Trophoblast cell (in vitro differentiated cells and primary cell): ENCODE measurements around the gene DCC.

ENCODE experiments used
- DNase-seq, 2 donors: peaks; one replicate each; pipeline ENCODE4 v3.0.0-alpha.2; 2016
- H2AFZ ChIP-seq: 2 replicates; pipeline ENCODE4 v1.6.1; 2013; ENCODE audit warnings: low read length, moderate library complexity, mild to moderate bottlenecking; ENCODE audit not compliant: insufficient read depth, poor library complexity
- H2AK5ac ChIP-seq: 2 replicates; pipeline ENCODE4 v1.6.1; 2013; ENCODE audit warnings: mild to moderate bottlenecking, low read length
- H2BK120ac ChIP-seq: 2 replicates; pipeline ENCODE4 v1.6.1; 2013; ENCODE audit warnings: low read length, mild to moderate bottlenecking, moderate library complexity; ENCODE audit not compliant: insufficient read depth, poor library complexity
- H2BK12ac ChIP-seq: 2 replicates; pipeline ENCODE4 v1.6.1; 2013; ENCODE audit warnings: mild to moderate bottlenecking, low read length, moderate library complexity
- H2BK5ac ChIP-seq: 2 replicates; pipeline ENCODE4 v1.6.1; 2013; ENCODE audit warnings: low read length, low read depth, moderate library complexity, mild to moderate bottlenecking; ENCODE audit not compliant: poor library complexity
- H3K14ac ChIP-seq: 2 replicates; pipeline ENCODE4 v1.6.1; 2013; ENCODE audit warnings: mild to moderate bottlenecking, low read length
- H3K18ac ChIP-seq: 2 replicates; pipeline ENCODE4 v1.6.1; 2013; ENCODE audit warnings: mild to moderate bottlenecking, low read length
- H3K23ac ChIP-seq: 2 replicates; pipeline ENCODE4 v1.6.1; 2013; ENCODE audit warnings: low read length
- H3K27ac ChIP-seq: 2 replicates; pipeline ENCODE4 v1.5.1; 2013; ENCODE audit warnings: low read depth, mild to moderate bottlenecking, inconsistent platforms, low read length, moderate library complexity
- H3K27me3 ChIP-seq: 2 replicates; pipeline ENCODE4 v1.6.1; 2013; ENCODE audit warnings: inconsistent platforms, mild to moderate bottlenecking, low read length, moderate library complexity; ENCODE audit not compliant: insufficient read depth
- H3K36me3 ChIP-seq, 2 experiments: 1 replicate in 1 of 2; 2 replicates in 1 of 2; pipeline ENCODE4 v1.6.1; 2013; ENCODE audit warnings: low read length in 2 of 2, mild to moderate bottlenecking in 2 of 2, moderate library complexity in 1 of 2; ENCODE audit not compliant: insufficient read depth in 2 of 2, control insufficient read depth in 1 of 2
- H3K4ac ChIP-seq: 2 replicates; pipeline ENCODE4 v1.6.1; 2013; ENCODE audit warnings: low read depth, mild to moderate bottlenecking, low read length, moderate library complexity
- H3K4me1 ChIP-seq, 2 experiments: 1 replicate in 1 of 2; 2 replicates in 1 of 2; pipeline ENCODE4 v1.6.1; 2013; ENCODE audit warnings: low read length in 2 of 2, mild to moderate bottlenecking in 2 of 2, moderate library complexity in 1 of 2; ENCODE audit not compliant: insufficient read depth in 2 of 2, control insufficient read depth in 1 of 2
- H3K4me2 ChIP-seq: 2 replicates; pipeline ENCODE4 v1.6.1; 2013; ENCODE audit warnings: inconsistent platforms, mild to moderate bottlenecking, low read length, moderate library complexity
- H3K4me3 ChIP-seq: 2 replicates; pipeline ENCODE4 v1.5.1; 2013; ENCODE audit warnings: mild to moderate bottlenecking, low read depth, low read length, inconsistent platforms
- H3K79me1 ChIP-seq: one replicate; pipeline ENCODE4 v1.6.1; 2013; ENCODE audit warnings: low read length
- H3K79me2 ChIP-seq: 2 replicates; pipeline ENCODE4 v1.6.1; 2013; ENCODE audit warnings: low read length, mild to moderate bottlenecking; ENCODE audit not compliant: control insufficient read depth, insufficient read depth, poor library complexity
- H3K9ac ChIP-seq: 2 replicates; pipeline ENCODE4 v1.6.1; 2013; ENCODE audit warnings: mild to moderate bottlenecking, low read length
- H3K9me3 ChIP-seq: 2 replicates; pipeline ENCODE4 v1.6.1; 2013; ENCODE audit warnings: low read depth, mild to moderate bottlenecking, control low read depth, inconsistent platforms, low read length; ENCODE audit not compliant: insufficient read depth
- H4K12ac ChIP-seq: 2 replicates; pipeline ENCODE4 v1.6.1; 2013; ENCODE audit warnings: low read depth, mild to moderate bottlenecking, low read length, moderate library complexity
- H4K8ac ChIP-seq: 2 replicates; pipeline ENCODE4 v1.6.1; 2013; ENCODE audit warnings: low read depth, mild to moderate bottlenecking, low read length, moderate library complexity
- H4K91ac ChIP-seq: one replicate; pipeline ENCODE4 v1.6.1; 2013; ENCODE audit warnings: low read depth, mild to moderate bottlenecking, low read length, moderate library complexity
- WGBS: extraction: QIAGEN DNeasy Blood & Tissue Kit; methylation state at CpG from one replicate; pipeline ENCODE4 v1.1.7; 2013; ENCODE audit warnings: missing lambda C conversion rate; ENCODE audit not compliant: insufficient read length, insufficient coverage; ENCODE audit errors: extremely low coverage; 5-methylcytosine and 5-hydroxymethylcytosine counted together

The DCC gene

DNA sequence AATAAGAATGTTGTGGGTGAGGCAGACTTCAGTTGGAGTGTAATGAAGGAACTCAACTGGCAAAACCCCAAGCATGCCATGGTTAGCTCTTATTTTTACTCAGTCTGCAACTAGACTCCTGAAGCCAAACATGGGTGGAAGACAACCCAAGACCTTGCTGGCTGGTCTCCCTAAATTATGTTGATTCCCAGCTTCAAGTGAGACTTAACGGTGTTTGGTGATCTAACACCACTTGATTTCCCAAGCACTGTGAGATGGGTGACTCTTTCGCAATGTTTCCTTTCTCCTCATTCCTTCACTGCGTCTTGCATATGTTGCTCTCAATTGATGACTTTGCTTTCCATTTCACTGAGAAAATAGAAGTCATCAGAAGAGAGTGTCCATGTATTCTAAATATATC lies 693.1 kb downstream of the DCC start:
- DNase-seq: no peak
- no peaks in the 10 kb centered on the region for H3K9me3 ChIP-seq

DNA sequence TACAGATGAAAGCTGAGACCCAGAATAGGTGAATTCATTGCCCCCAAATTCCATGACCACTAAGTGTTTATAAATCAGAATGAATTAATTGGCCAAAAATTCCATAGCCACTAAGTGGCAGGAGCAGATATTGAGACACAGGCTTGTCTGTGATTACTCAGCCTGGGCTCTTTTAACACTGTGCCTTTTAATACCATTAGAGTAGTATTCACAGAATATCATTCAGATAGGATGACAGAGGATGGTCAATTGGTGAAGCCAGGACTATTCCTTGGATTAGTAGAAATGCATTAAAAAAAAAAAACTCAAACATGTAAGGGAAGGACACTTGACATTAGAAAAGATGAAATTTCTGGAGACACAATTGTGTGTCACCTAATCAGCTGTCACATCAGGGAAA lies 698.6 kb downstream of the DCC start:
- Histone ChIP-seq H3K4me1 (no peaks in the 10 kb centered on the region), H2BK120ac (no peak overlapping the region), H2AK5ac (no peak overlapping the region), H3K27me3 (no peaks in the 10 kb centered on the region), H3K9ac (no peak overlapping the region), H3K14ac (no peak overlapping the region), H2BK5ac (no peak overlapping the region), H3K9me3 (no peaks in the 10 kb centered on the region), H2BK12ac (no peak overlapping the region), H3K23ac (no peak overlapping the region), H3K4me3 (no peak overlapping the region), H2AFZ (no peak overlapping the region), H3K27ac (no peak overlapping the region), H3K4ac (no peak overlapping the region), H4K12ac (no peak overlapping the region), H3K36me3 (no peaks in the 10 kb centered on the region), H3K4me2 (no peak overlapping the region), H3K18ac (no peak overlapping the region), H4K91ac (no peak overlapping the region), H4K8ac (no peak overlapping the region), H3K79me1 (no peaks in the 10 kb centered on the region), H3K79me2 (no peaks in the 10 kb centered on the region)
- no peak for DNase-seq

More for the DNA sequence above, 693.1 kb downstream of the DCC start:
- no peak overlapping the region for H3K18ac ChIP-seq
- H3K27me3 ChIP-seq: no peaks in the 10 kb centered on the region
- H3K9ac ChIP-seq: no peak overlapping the region
- no peak overlapping the region for H2BK12ac ChIP-seq
- H2AK5ac ChIP-seq: no peak overlapping the region
- H4K91ac ChIP-seq: no peak overlapping the region
- H3K4me1 ChIP-seq: no peaks in the 10 kb centered on the region
- H3K4ac ChIP-seq: no peak overlapping the region
- H3K14ac ChIP-seq: no peak overlapping the region
- H4K8ac ChIP-seq: no peak overlapping the region
- no peak overlapping the region for H3K4me2 ChIP-seq
- no peak overlapping the region for H2BK5ac ChIP-seq
- H3K36me3 ChIP-seq: no peaks in the 10 kb centered on the region
- H3K23ac ChIP-seq: no peak overlapping the region
- H2AFZ ChIP-seq: no peak overlapping the region
- no peak overlapping the region for H3K4me3 ChIP-seq
- no peak overlapping the region for H2BK120ac ChIP-seq
- no peaks in the 10 kb centered on the region for H3K79me2 ChIP-seq
- no peak overlapping the region for H3K27ac ChIP-seq
- WGBS: no CpG with 5 or more reads among the region's 3 CpGs
- no peak overlapping the region for H4K12ac ChIP-seq
- no peaks in the 10 kb centered on the region for H3K79me1 ChIP-seq

DNA sequence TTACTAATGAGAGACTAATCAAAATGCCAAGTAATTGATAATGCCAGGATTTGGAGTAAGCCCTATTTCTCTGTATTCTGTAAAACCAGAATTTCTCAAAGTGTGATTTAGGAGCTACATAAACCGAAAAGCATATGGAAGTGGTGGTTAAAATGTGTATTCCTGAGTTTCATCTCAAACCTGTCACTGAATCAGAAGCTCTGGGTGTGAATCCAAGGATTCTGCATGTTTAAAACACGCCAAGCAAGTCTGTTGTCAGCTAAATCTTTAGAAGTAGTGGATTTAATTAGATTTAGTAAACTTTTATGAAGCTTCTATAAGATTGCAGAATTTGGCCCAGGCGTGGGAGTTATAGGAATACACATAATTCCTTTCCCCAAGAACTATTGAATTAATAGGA lies 700.3 kb downstream of the DCC start:
- Histone ChIP-seq H3K27me3 (no peaks in the 10 kb centered on the region), H2BK5ac (no peak overlapping the region), H3K4me3 (no peak overlapping the region), H2AFZ (no peak overlapping the region), H3K4ac (no peak overlapping the region), H3K18ac (no peak overlapping the region), H3K79me1 (no peaks in the 10 kb centered on the region), H2BK12ac (no peak overlapping the region), H3K9me3 (no peaks in the 10 kb centered on the region), H3K23ac (no peak overlapping the region), H3K36me3 (no peaks in the 10 kb centered on the region), H3K27ac (no peak overlapping the region), H2AK5ac (no peak overlapping the region), H3K4me2 (no peak overlapping the region), H4K8ac (no peak overlapping the region), H2BK120ac (no peak overlapping the region), H3K14ac (no peak overlapping the region), H4K91ac (no peak overlapping the region), H3K79me2 (no peaks in the 10 kb centered on the region), H3K9ac (no peak overlapping the region), H3K4me1 (no peaks in the 10 kb centered on the region), H4K12ac (no peak overlapping the region)
- no peak for DNase-seq
- WGBS: no CpG with 5 or more reads among the region's 3 CpGs

DNA sequence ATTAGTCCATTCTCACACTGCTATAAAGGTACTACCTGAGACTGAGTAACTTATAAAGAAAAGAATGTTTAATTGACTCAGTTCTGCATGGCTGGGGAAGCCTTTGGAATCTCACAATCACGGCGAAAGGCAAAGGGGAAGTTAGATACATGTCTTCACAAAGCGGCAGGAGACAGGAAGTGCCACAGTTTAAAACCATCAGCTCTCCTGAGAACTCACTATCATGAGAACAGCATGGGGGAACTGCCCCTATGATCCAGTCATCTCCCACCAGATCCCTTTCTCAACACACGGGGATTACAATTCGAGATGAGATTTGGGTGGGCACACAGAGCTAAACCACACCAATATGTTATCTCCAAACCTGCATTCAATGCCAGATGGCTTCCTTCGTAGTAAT lies 716.1 kb downstream of the DCC start:
- H3K4me1 ChIP-seq: no peaks in the 10 kb centered on the region
- no peaks in the 10 kb centered on the region for H3K79me1 ChIP-seq
- no peaks in the 10 kb centered on the region for H3K79me2 ChIP-seq
- no peak overlapping the region for H3K23ac ChIP-seq
- no peaks in the 10 kb centered on the region for H3K9me3 ChIP-seq
- DNase-seq: no peak
- no peak overlapping the region for H2BK5ac ChIP-seq
- H2BK12ac ChIP-seq: no peak overlapping the region
- H3K14ac ChIP-seq: no peak overlapping the region
- H3K36me3 ChIP-seq: no peaks in the 10 kb centered on the region
- H3K18ac ChIP-seq: no peak overlapping the region
- H4K8ac ChIP-seq: no peak overlapping the region
- no peak overlapping the region for H4K12ac ChIP-seq
- no peak overlapping the region for H2AK5ac ChIP-seq
- H2BK120ac ChIP-seq: no peak overlapping the region
- H2AFZ ChIP-seq: no peak overlapping the region
- no peak overlapping the region for H3K4me2 ChIP-seq
- no CpG with 5 or more reads among the region's 6 CpGs for WGBS
- H3K27ac ChIP-seq: no peak overlapping the region
- H3K9ac ChIP-seq: no peak overlapping the region
- H3K27me3 ChIP-seq: no peaks in the 10 kb centered on the region
- no peak overlapping the region for H3K4ac ChIP-seq
- no peak overlapping the region for H3K4me3 ChIP-seq
- H4K91ac ChIP-seq: no peak overlapping the region

DNA sequence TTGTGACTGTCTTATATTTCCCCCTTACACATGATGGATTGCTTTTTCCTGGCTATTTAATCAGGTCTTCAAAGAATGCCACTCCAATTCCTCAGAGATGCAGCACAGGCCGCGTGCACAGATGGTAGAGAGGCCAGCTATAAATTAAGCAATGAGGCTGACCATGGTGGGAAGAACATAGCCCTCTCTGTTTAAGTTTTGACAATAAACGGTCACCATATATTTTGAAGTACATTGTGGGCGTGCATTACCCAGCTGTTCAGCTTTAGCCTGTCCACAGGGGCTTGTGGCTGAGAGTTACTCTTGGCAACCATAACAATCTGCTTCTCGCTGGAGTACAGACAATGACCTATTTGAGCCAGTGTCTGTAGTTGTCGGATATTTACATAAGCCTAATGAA lies 730.8 kb downstream of the DCC start:
- H3K9ac ChIP-seq: no peak overlapping the region
- H3K23ac ChIP-seq: no peak overlapping the region
- no peak overlapping the region for H3K14ac ChIP-seq
- H4K12ac ChIP-seq: no peak overlapping the region
- H2BK12ac ChIP-seq: no peak overlapping the region
- WGBS: no CpG with 5 or more reads among the region's 6 CpGs
- no peak overlapping the region for H2BK5ac ChIP-seq
- H3K4ac ChIP-seq: no peak overlapping the region
- H2AFZ ChIP-seq: no peak overlapping the region
- no peaks in the 10 kb centered on the region for H3K27me3 ChIP-seq
- no peaks in the 10 kb centered on the region for H3K36me3 ChIP-seq
- H3K79me1 ChIP-seq: no peaks in the 10 kb centered on the region
- H3K4me2 ChIP-seq: no peak overlapping the region
- H3K79me2 ChIP-seq: no peaks in the 10 kb centered on the region
- H4K91ac ChIP-seq: no peak overlapping the region
- H3K27ac ChIP-seq: no peak overlapping the region
- no peak overlapping the region for H3K4me3 ChIP-seq
- H2AK5ac ChIP-seq: no peak overlapping the region
- H3K9me3 ChIP-seq: no peaks in the 10 kb centered on the region
- no peak for DNase-seq
- H3K4me1 ChIP-seq: no peaks in the 10 kb centered on the region
- no peak overlapping the region for H4K8ac ChIP-seq
- no peak overlapping the region for H3K18ac ChIP-seq
- H2BK120ac ChIP-seq: no peak overlapping the region
